HepG2 (cell line): Measurements from ENCODE around the gene TMEM182. TPM values are rescaled to one million over a fixed set of nuclear protein-coding genes. Genes with fewer than 3 reads are reported as not detected.

Source experiments
- ARHGAP35 ChIP-seq: sonication (generic); formaldehyde crosslinking; IDR thresholded peaks from 2 replicates; pipeline ENCODE4 v1.9.0; 2022; ENCODE audit warnings: mild to moderate bottlenecking, inconsistent platforms, moderate library complexity, missing genetic modification reagents, borderline replicate concordance
- ASH2L ChIP-seq: fragments of 300-600, 200-600 bp; sonication (generic); IDR thresholded peaks from 2 replicates; pipeline ENCODE4 v1.7.0; 2017; ENCODE audit warnings: low read depth, mild to moderate bottlenecking, moderate library complexity, mixed read lengths, low read length; ENCODE audit not compliant: insufficient read length
- CEBPB ChIP-seq: IDR thresholded peaks from 2 replicates; pipeline ENCODE4 v1.6.1; 2011; ENCODE audit warnings: low read depth, low read length, improper control_type of control experiment, borderline replicate concordance
- CENPX ChIP-seq: sonication (generic); formaldehyde crosslinking; IDR thresholded peaks from 2 replicates; pipeline ENCODE4 v1.9.0; 2021; ENCODE audit warnings: mild to moderate bottlenecking, missing genetic modification reagents, moderate library complexity
- CREM ChIP-seq, 2 experiments: sonication (generic) in 1 of 2; formaldehyde crosslinking in 1 of 2; IDR thresholded peaks; 2 replicates each; pipeline versions ENCODE4 v1.4.0 to v1.6.1; 2016 to 2020; ENCODE audit warnings: antibody characterized with exemption in 1 of 2, mild to moderate bottlenecking in 1 of 2, missing genetic modification reagents in 1 of 2
- EED ChIP-seq: sonication (generic); formaldehyde crosslinking; IDR thresholded peaks from 2 replicates; pipeline ENCODE4 v1.5.0; 2020; ENCODE audit warnings: mild to moderate bottlenecking, missing genetic modification reagents
- HHEX ChIP-seq: IDR thresholded peaks from 2 replicates; pipeline ENCODE4 v1.6.1; 2016; ENCODE audit warnings: control low read depth
- KDM2A ChIP-seq: sonication (generic); formaldehyde crosslinking; IDR thresholded peaks from 2 replicates; pipeline ENCODE4 v1.4.0; 2020; ENCODE audit warnings: low read depth, missing genetic modification reagents, borderline replicate concordance
- NCOA2 ChIP-seq: sonication (generic); formaldehyde crosslinking; IDR thresholded peaks from 2 replicates; pipeline ENCODE4 v1.8.0; 2022; ENCODE audit warnings: inconsistent platforms
- NKX3-1 ChIP-seq: sonication (generic); formaldehyde crosslinking; IDR thresholded peaks from 2 replicates; pipeline ENCODE4 v1.5.0; 2020; ENCODE audit warnings: missing genetic modification reagents
- PPARG ChIP-seq: conservative IDR thresholded peaks from 2 replicates; pipeline ENCODE4 v1.6.1; 2016; ENCODE audit warnings: missing biosample characterization, missing genetic modification reagents
- RARA ChIP-seq: IDR thresholded peaks from 2 replicates; pipeline ENCODE4 v1.6.1; 2016; ENCODE audit warnings: missing genetic modification reagents, missing compliant biosample characterization
- RBAK ChIP-seq: sonication (generic); formaldehyde crosslinking; IDR thresholded peaks from 2 replicates; pipeline ENCODE4 v1.5.1; 2020; ENCODE audit warnings: mild to moderate bottlenecking, missing genetic modification reagents
- RCOR2 ChIP-seq: IDR thresholded peaks from 2 replicates; pipeline ENCODE4 v1.6.1; 2016; ENCODE audit warnings: missing biosample characterization, missing genetic modification reagents
- SMC3 ChIP-seq: IDR thresholded peaks from 2 replicates; pipeline ENCODE4 v1.6.1; 2011; ENCODE audit warnings: low read length, improper control_type of control experiment
- SRSF4 ChIP-seq: fragments of 200-400 bp; formaldehyde crosslinking; IDR thresholded peaks from one replicate; pipeline ENCODE4 v1.6.1; 2018; ENCODE audit warnings: mild to moderate bottlenecking, low read depth, low read length, moderate library complexity; ENCODE audit not compliant: poor library complexity, severe bottlenecking
- SUZ12 ChIP-seq: fragments of 150-350 bp; IDR thresholded peaks from 2 replicates; pipeline ENCODE4 v1.6.1; 2014; ENCODE audit warnings: low read depth, low read length
- TARDBP ChIP-seq: sonication (generic); formaldehyde crosslinking; IDR thresholded peaks from 2 replicates; pipeline ENCODE4 v1.8.0; 2022; ENCODE audit warnings: mild to moderate bottlenecking, missing genetic modification reagents
- WIZ ChIP-seq: sonication (generic); formaldehyde crosslinking; IDR thresholded peaks from 2 replicates; pipeline ENCODE4 v1.5.1; 2020; ENCODE audit warnings: mild to moderate bottlenecking, missing genetic modification reagents
- XRCC5 ChIP-seq: fragments of 200-400 bp; formaldehyde crosslinking; optimal IDR thresholded peaks from 2 replicates; pipeline ENCODE3; 2017; ENCODE audit warnings: mild to moderate bottlenecking, low read length
- ZIK1 ChIP-seq: sonication (generic); formaldehyde crosslinking; IDR thresholded peaks from 2 replicates; pipeline ENCODE4 v1.5.0; 2020; ENCODE audit warnings: mild to moderate bottlenecking, low read depth, missing genetic modification reagents, borderline replicate concordance
- ZNF550 ChIP-seq: sonication (generic); formaldehyde crosslinking; IDR thresholded peaks from 2 replicates; pipeline ENCODE4 v1.4.0; 2020; ENCODE audit warnings: mild to moderate bottlenecking, missing genetic modification reagents, borderline replicate concordance
- ZNF598 ChIP-seq: sonication (generic); formaldehyde crosslinking; IDR thresholded peaks from 2 replicates; pipeline ENCODE4 v1.5.1; 2020; ENCODE audit warnings: mild to moderate bottlenecking, missing genetic modification reagents, borderline replicate concordance
- ZNF605 ChIP-seq: sonication (generic); formaldehyde crosslinking; IDR thresholded peaks from 2 replicates; pipeline ENCODE4 v1.8.0; 2022; ENCODE audit warnings: mild to moderate bottlenecking, missing genetic modification reagents
- ZNF777 ChIP-seq: sonication (generic); formaldehyde crosslinking; IDR thresholded peaks from 2 replicates; pipeline ENCODE4 v1.4.0; 2020; ENCODE audit warnings: missing genetic modification reagents
- polyA plus RNA-seq, 8 experiments: library from polyadenylated mRNA; depleted of rRNA in 3 of 8; stranded (reverse) in 7 of 8; unstranded in 1 of 8; fragments of >200 nt; fragmentation: Illumina TruSeq in 4 of 8; extraction: Trizol in 4 of 8; gene quantifications; 2 replicates each; pipeline versions ENCODE4 v1.2.1 to v1.2.3, GENCODE V29; 2011 to 2016; ENCODE audit warnings: low read depth in 4 of 8, missing spikeins in 1 of 8, mixed read lengths in 1 of 8; ENCODE audit not compliant: insufficient read depth in 1 of 8
- total RNA-seq, 5 experiments: library from RNA; depleted of rRNA; stranded (reverse); fragments of >200 nt; fragmentation: Illumina TruSeq; extraction: Trizol; gene quantifications; 2 replicates each; pipeline ENCODE4 v1.2.3, GENCODE V29; 2016; ENCODE audit warnings: low read depth in 1 of 5
- TF ChIP-seq, protein P1 (sequence below): fragments of 450-650 bp; IDR thresholded peaks from 2 replicates; pipeline ENCODE4 v1.6.1; 2016
- TF ChIP-seq, protein P2 (sequence below): IDR thresholded peaks from 2 replicates; pipeline ENCODE4 v1.6.1; 2016; ENCODE audit warnings: missing compliant biosample characterization, missing genetic modification reagents, borderline replicate concordance
- TF ChIP-seq, protein P3 (sequence below): sonication (generic); formaldehyde crosslinking; IDR thresholded peaks from 2 replicates; pipeline ENCODE4 v1.4.0; 2020; ENCODE audit warnings: missing genetic modification reagents

The TMEM182 gene
- total and polyA plus RNA-seq, 2 of the 13 experiments (the other 11 are each of a cell fraction or from before 2014, with no cell fraction given): 8.7 to 8.9 TPM

DNA sequence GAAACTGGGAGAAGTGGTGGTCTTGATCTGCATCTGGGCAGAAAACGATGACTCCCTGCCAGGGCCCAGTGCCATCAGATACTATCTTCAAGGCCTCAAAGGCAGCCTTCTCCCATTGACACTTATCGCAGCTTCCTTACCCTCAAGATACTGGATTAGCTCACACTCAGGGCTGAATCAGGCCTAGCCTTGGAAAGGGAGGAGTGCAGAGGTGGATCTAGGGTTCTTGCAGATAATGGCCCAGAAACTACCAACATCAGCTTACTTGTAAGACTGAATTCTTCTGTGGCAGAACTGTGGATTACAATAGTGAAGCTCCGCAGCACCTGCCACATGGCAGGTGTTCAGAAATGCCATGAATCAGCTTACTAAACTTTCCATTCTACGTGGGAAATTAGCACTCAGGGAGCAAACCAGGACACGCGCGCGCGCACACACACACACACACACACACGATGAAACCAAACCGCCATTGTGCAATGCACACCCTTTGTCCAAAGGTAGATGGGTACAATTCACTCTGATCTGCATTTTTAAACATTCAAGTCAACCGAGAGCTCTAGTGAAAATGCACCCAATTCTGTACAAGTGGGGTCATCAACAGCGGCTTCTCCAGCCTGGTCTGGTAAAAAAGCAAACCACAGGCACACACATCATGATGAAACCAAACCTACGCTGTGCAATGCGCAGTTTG is 26.3 kb upstream of the TMEM182 start (continued):
- TF ChIP-seq, protein P1, sequence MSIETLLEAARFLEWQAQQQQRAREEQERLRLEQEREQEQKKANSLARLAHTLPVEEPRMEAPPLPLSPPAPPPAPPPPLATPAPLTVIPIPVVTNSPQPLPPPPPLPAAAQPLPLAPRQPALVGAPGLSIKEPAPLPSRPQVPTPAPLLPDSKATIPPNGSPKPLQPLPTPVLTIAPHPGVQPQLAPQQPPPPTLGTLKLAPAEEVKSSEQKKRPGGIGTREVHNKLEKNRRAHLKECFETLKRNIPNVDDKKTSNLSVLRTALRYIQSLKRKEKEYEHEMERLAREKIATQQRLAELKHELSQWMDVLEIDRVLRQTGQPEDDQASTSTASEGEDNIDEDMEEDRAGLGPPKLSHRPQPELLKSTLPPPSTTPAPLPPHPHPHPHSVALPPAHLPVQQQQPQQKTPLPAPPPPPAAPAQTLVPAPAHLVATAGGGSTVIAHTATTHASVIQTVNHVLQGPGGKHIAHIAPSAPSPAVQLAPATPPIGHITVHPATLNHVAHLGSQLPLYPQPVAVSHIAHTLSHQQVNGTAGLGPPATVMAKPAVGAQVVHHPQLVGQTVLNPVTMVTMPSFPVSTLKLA: 0 out of 2 replicates have a peak, but pooled peaks have one; percentile 15
- TF ChIP-seq ZNF777 (CRISPR knock-in tag) (no peak), ASH2L (no peak), RARA (CRISPR knock-in tag) (0 out of 2 replicates have a peak, but pooled peaks have one; percentile 9), SMC3 (peak; percentile 19; the same call in 1 of the 2 replicates), SUZ12 (no peak), ZNF550 (no peak; the same call in 1 of the 2 replicates), EED (no peak), SRSF4 (no peak), CEBPB (peak; percentile 95), NCOA2 (peak; percentile 30; the same call in 1 of the 2 replicates), ARHGAP35 (CRISPR knock-in tag) (0 out of 2 replicates have a peak, but pooled peaks have one; percentile 42), CREM (IDR thresholded peaks at IDR 0.05) (no peak), CREM (CRISPR knock-in tag; IDR thresholded peaks at IDR 0.05) (no peak), ZIK1 (CRISPR knock-in tag) (no peak), XRCC5 (peak; percentile 11), ZNF598 (CRISPR knock-in tag) (no peak), ZNF605 (peak; percentile 13; the same call in 1 of the 2 replicates), TARDBP (CRISPR knock-in tag) (peak; percentile 45; the same call in 1 of the 2 replicates), NKX3-1 (CRISPR knock-in tag) (no peak), RCOR2 (CRISPR knock-in tag) (no peak), PPARG (CRISPR knock-in tag) (no peak; the same call in 1 of the 2 replicates), HHEX (CRISPR knock-in tag) (no peak), WIZ (0 out of 2 replicates have a peak, but pooled peaks have one; percentile 2), RBAK (CRISPR knock-in tag) (no peak), CENPX (no peak), KDM2A (CRISPR knock-in tag) (0 out of 2 replicates have a peak, but pooled peaks have one; percentile 30)
- TF ChIP-seq, protein P2, sequence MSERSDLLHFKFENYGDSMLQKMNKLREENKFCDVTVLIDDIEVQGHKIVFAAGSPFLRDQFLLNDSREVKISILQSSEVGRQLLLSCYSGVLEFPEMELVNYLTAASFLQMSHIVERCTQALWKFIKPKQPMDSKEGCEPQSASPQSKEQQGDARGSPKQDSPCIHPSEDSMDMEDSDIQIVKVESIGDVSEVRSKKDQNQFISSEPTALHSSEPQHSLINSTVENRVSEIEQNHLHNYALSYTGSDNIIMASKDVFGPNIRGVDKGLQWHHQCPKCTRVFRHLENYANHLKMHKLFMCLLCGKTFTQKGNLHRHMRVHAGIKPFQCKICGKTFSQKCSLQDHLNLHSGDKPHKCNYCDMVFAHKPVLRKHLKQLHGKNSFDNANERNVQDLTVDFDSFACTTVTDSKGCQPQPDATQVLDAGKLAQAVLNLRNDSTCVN (CRISPR knock-in tag): no peak
- TF ChIP-seq, protein P3, sequence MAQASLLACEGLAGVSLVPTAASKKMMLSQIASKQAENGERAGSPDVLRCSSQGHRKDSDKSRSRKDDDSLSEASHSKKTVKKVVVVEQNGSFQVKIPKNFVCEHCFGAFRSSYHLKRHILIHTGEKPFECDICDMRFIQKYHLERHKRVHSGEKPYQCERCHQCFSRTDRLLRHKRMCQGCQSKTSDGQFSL (CRISPR knock-in tag): no peak
